SKM-1 (cell line): Measurements from ENCODE around the gene ADTRP.
"Not testable (repeated sequence)": the region's sequence is repeated elsewhere in the genome, so short reads cannot be mapped to it uniquely, and the experiment has no call there.

Source experiments
- DNase-seq: peaks from one replicate; lab custom pipeline; 2025; ENCODE audit not compliant: unreplicated experiment; lab: John Stamatoyannopoulos, UW

The ADTRP gene

DNA sequence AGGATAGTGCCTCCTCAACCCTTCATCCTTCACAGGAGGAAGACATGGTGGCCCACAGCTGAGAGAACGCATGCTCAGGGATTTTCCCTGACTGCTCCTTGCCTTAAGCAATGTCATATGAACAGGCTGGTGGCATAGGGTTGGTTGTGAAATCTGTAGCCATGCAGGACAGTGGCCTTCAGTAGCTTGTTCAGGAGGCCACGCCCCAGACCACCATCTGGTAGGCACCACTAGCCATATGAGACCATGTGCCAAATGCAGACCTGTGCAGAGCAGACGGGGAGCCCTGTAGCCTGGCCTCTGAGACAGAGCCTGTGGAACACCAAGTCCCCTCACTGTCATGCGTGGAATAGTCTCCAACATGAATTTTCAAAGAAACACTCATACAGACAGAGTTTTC lies 76.5 kb downstream of the ADTRP start:
- DNase-seq, result no peak

DNA sequence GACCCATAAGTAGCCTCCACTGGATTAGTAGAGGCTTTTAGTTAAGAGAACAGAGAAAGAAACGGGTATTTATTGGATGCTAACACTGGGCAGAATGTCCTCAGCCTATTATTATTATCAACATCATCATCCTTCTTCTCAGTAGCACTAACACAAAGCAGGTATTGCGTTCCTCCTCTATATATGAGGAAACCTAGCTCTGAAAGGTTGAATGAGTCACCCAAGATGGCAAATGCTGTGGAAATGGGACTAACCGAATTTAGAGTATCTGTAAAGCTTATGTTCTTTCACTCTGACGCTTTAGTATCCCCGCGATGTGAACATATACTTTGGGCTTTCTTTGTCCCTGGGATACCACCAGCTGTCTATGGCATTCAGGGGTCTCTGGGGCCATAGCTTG lies 77.0 kb downstream of the ADTRP start:
- no peak for DNase-seq

DNA sequence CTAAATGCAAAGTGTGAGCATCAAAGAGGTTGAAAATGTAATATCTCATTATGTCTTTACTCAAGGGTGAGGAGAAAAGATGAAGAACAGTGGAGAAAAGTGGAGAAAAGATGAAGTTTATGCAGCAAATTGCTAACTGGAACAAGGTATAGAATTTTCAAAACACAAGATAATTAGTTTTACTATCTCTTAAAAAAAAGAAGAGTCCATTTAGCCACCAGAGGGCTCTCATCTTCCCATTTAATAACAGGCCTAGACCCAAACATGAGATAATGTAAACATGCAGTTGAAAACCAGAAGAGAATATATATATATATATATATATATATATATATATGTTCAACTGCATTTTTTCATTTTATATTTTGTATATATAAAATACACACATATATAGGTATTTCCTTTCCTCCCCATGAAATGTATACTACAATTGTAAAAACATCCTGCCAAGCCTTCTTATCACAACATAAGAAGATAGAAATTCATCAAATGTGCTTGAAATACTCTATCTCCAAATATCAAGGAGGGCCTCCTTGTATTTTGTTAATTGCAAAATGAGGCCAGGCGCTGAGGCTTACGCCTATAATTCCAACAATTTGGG lies 78.4 kb downstream of the ADTRP start:
- DNase-seq, result peak; percentile 32

DNA sequence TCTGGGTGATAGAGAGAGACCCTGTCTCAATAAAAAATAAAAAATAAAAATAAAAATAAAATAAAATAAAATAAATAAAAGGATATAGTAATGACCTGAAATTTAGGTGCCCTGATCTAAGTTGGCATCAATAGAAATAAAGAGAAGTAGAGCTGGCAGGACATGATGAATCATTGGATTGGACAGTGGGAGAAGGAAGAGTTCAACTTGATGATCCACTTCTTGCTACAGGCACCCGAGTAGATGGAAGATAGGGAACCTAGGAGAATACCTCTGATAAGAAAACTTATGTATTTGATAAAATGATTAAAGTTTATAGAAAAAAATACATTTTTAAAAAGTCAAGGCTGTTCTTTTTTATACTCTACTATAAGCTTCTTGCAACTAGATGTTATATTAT lies 79.0 kb downstream of the ADTRP start:
- DNase-seq, result no peak

DNA sequence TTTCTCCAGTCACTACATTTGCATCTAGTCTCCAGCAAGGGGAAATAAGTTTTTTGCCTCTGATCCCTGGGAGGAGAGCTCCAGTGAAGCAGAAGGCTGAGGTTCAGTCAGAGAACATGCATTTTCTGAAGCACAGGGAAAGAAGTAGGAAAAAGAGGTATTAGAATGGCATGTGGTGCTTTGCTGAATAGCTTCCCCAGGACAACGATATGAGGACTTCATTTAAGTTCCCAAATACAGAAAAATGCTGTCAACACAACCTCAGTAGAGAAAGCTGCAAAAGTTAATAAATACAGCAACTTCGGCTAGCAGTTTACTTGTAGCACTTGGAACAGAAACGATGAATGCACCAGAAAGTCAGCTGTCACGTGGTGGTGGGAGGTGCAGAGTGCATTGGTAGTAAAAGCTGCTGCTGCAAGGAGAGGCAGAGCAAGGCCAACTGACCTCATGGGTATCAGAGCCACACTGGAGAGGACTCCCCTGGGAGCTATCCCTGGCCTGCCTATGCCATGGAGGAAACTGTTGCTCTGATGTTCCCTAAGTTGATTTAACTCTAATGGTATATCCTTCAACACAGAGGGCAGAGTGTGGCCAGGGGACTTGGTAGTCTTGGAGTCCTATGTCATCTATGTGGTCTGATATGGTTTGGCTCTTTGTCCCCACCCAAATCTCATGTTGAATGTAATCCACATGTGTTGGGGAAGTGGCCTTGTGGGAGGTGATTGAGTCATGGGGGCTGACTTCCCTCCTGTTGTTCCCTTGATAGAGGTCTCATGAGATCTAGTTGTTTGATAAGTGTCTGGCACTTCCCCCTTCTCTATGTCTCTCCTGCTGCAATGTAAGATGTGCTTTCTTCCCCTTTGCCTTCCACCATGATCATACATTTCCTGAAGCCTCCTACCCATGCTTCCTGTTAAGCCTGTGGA lies 85.9 kb downstream of the ADTRP start:
- peak; percentile 71 for DNase-seq

DNA sequence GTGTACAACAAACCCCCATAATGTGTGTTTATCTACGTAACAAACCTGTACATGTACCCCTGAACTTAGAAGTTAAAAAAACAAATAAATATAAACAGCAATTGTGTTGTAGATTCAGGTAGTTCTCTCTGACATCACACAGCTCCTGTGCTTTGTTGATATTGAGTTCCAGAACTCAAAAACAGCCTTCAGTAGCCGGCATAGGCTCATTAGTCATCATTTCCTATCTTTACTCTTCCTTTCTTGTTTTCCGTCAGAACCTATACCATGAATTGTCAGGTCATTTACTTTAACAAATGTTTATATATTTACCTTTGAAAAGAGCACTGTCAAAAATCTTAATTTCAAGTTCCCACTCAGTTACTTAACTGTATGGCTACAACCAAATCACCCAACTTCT lies 88.8 kb downstream of the ADTRP start:
- DNase-seq, result no peak

DNA sequence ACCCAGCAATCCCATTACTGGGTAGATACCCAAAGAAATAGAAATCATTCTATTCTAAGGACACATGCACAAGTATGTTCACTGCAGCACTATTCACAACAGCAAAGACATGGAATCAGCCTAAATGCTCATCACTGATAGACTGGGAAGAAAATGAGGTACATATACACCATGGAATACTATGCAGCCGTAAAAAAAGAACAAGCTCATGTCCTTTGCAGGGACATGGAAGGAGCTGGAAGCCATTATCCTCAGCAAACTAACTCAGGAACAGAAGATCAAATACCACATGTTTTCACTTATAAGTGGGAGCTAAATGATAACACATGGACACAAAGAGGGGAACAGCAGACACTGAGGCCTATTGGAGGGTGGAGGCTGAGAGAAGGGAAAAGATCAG lies 89.2 kb downstream of the ADTRP start:
- DNase-seq, result not testable (repeated sequence)

DNA sequence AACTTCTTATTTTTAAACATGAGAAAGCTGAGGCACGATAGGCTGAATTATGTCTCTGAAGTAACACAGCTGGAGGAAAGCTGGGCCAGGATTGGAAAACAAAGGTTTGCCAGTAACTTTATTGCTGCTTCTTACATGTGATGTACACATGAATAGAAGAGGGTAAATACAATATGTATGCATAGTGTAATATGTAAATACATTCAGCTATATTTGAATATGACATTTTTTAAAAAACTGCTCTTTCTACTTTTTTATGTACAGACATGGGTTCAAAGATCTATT lies 90.2 kb downstream of the ADTRP start:
- DNase-seq, result no peak

DNA sequence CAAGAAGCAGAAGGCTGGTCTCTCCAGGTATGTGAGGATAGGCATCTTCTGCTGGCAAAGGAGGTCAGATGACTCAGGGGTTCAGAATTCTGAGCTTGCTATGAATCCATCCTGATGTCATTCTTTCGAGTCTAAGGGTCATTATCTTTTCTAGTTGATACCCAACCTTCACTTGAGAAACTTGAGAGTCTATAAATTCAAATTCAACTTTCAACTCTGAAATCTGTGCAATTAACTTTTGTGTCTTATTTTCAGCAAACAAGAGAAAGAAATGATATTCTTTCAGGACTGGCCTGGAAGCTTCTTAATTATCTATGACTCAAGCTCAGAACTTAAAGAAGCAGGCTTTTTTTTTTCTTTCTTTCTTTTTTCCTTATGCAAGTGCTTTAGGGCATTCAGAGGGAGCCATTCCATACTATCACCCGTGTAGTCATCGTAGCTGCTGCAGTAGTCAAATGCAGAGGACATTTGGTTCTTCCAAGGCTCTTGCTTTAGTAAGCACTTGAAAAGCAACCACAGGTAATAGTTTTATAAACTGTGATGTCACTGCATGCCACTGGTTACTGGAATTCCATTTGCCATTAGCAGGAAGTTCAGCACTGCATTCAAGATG lies 93.0 kb downstream of the ADTRP start:
- DNase-seq, result no peak

DNA sequence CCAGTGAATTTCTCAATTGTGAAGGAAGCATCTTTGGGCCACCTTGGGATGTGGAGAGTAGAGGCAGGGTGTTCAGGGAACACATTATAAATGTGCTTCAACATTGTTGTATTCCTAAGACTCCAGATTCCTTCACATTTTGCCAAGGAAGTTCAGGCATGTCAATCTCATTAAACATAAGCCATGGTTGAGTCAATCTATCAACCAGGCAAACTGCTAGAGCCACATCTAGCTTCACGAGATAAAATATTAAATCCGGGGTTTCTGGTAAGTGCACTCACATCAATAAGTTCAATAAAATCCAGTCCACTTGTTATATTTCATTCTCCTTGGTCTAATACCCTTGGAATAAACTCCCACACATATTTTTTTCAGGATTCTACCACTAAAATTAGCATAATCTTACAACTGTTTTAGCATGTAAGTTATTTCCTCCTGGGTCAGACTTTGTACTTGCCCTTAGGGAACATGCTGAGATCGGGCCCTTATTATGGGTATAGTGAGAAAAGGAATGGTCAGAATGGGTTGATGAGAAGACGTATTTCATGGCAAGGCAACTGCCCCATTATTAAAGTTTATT lies 93.6 kb downstream of the ADTRP start:
- DNase-seq, result no peak

DNA sequence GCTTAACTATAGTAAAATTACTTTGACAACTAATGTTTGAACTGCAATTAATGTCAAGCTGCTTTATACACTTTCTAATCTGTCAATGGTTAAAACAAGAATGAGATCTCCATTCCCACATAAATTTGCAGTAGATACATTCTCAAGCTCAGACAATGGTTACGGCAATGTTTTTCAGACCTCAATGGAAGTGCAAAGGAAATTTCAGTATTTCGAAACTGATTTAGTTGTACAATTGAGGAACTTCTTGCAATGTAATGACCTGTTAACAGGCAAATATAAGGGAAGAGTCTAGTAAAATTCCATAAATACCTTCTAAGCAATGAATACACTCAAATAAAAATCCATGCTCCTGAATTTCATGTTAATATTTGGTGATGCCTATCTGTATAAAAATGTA lies 94.7 kb downstream of the ADTRP start:
- DNase-seq, result peak; percentile 39

DNA sequence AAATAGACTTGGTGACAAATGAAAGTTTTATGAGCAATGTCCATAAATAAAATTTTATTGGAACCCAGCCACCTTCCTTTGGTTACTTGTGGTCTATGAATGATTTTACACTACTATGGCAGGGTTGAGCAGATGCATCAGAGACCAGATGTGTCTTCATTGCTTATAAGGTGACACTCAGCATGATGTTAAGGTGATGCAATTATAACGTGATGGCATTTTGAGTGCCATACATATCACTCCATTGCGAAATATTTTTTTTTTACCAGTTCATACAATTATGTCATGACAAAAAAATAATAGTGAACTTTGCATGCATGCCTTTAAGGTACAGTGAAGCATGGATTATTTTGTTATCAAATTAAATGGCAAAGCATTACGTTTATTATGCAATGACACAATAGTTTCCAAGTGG lies 96.0 kb downstream of the ADTRP start:
- DNase-seq, result no peak

DNA sequence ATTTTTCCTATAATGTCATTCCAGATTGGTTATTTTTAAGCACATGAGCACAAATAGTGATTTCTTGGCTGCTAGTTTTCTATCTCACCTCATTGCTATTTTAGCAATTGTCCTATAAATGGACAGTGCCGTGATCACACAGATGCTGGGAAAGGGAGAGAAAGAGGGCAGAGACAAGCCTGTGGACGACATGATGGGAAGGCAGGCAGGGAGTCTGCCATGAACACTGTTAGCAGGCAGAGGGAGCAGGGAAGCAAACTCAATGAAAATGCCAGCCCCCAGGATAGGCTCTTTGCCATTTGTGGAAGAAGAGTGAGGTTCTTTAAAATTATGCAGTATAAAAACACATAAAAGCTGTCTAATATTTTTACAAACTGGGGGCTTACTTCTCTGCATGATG lies 96.8 kb downstream of the ADTRP start:
- no peak for DNase-seq

DNA sequence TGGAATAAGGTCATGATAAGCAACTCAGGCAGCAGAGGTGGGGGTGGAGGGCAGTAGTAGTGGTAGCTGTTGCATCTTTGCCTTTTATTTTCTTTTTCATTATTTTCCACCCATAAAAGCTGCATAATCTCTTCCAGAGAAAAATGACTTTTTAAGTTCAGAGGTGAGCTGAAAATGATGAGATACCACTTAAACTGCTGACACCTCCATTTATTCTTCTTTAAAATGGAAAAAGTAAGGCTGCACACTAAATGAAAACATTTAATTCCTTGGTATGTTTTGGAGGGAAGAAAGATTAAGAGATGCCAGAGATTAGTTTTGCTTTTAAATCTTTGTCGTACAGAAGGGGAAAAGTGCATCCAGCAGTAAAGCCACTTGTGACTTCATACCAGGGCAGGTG lies 97.2 kb downstream of the ADTRP start:
- no peak for DNase-seq

DNA sequence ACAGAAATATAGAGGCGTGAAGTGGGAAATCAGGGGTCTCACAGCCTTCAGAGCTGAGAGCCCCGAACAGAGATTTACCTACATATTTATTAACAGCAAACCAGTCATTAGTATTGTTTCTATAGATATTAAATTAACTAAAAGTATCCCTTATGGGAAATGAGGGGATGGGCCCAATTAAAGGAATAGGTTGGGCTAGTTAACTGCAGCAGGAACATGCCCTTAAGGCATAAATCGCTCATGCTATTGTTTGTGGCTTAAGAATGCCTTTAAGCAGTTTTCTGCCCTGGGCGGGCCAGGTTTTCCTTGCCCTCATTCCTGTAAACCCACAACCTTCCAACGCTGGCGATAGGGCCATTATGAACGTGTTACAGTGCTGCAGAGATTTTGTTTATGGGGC lies 98.1 kb downstream of the ADTRP start:
- not testable (repeated sequence) for DNase-seq

DNA sequence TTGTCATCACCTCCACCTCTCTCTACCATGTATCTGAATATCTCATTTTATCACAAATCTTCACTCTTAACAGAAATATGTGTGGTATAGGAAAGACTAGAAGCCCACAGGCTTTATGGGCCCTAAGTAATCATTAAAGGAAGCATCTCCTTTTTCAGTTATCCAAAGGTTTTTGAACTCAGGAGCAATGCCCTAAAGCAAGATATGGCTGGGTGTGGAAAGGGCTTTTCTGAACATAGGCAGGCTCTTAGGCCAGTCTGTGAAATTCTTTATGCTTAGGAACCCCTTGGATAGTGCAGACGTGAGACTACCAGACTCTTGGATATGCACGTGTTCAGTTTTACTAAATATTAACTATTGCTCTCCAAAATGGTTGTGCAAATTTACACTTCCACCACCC lies 99.5 kb downstream of the ADTRP start:
- no peak for DNase-seq

DNA sequence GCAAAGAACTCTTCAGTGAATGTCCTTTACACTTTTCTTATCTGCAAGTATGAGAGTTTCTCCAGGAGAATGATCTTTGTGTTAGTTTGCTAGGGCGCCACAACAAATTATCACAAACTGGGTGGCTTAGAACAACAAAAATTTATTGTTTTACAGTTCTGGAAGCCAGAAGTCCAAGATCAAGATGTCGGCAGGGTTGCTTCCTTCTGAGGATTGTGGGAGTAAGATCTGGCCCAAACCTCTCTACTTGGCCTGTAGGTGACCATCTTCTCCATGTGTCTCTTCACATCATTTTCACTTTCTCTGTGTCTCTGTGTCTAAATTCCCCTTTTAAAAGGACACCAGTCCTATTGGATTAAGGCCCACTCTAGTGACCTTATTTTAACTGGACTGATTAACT lies 103.0 kb downstream of the ADTRP start:
- no peak for DNase-seq

DNA sequence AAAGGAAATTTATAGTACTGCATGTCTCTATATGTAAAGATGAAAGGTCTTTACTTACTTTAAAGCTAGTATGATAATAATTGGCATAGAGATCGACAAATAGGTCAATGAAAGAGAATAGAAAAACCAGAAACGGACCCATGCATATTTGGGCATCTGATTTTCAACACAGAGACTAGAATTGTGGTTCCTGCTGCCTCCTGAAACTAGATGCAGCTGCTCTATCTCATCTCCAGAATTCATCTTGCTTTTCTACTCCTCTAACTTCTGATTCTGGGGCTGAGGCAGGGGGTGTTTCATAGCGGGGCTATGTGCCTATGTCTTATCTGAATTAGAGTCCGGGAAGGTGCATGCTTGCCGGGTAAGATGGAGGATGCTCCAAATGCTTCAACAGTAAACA lies 105.9 kb downstream of the ADTRP start:
- no peak for DNase-seq

DNA sequence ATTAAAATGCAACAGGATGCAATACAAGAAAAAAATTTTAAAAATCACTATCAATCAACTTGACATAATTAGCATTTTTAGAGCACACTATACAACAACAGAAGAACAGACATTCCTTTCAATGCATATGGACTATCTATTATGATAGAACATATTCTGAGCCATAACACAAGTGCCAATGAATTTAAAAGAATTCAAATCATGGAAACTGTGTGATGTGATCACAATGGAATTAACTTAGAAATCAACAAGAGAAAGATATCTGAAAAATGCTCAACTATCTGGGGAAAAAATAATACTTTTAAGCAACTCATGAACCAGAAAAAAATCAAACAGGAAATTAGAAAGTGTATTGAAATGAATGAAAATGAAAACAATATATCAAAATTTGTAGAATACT lies 106.3 kb downstream of the ADTRP start:
- DNase-seq, result no peak

DNA sequence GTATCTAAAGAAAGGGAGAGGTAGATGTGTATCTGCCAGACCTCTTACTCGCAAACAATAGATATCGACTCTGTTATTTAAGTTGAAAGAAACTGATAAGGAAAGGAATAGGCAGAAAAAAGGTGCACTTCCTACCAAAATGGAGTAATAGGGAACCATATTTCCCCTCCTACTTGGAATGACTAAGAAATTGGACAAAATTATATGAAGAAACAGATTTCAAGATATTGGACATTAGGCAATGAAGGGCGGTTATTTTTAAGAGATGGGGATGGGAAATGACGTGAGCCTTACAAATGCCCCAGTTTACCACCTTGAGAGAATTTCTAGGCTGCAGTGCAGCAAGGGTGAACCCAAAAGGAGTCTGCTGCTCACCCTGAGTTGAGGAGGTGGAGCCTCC lies 108.9 kb downstream of the ADTRP start:
- no peak for DNase-seq

DNA sequence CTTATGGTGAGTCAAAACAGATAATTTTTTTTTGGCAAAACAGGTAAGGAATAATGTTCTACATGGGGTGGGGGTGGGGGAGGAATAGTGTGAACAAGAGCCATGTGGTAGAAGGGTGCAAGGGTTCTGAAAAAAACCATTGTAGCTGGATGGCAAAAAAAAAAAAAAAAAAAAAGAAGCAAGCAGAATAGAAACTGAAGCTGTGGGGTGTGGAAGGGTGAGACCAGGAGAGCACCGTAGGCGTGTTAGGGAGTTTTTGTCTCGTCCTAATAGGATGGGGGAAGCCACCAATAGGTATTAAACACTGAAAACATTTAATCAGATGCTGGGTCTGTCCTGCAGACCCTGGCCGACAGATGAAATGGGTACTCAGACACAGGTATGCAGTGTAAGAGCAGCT lies 110.1 kb downstream of the ADTRP start:
- DNase-seq, result no peak

DNA sequence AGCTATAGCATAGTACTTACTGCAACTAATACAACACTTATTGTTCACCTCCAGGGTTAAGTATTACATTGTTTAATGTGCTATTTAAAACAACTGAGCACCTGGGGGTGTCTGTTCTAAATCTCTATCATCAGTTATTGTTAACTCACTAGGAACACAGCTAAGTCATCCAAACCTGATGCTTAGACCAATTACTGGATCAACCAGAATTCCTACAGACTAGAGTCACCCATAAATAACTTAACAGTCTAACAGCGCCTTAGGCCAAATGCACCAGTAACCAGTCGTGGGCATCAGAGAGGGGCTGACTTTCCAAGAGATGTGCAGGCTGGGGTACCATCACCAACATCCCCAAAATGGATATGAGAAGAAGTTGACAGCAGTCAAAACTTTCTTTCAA lies 110.7 kb downstream of the ADTRP start:
- DNase-seq, result no peak
